Smooth muscle cell (in vitro differentiated cells): ENCODE measurements around the gene PLAGL1. TPM values are rescaled to one million over a fixed set of nuclear protein-coding genes. Genes with fewer than 3 reads are reported as not detected.
"Not testable (repeated sequence)": the region's sequence is repeated elsewhere in the genome, so short reads cannot be mapped to it uniquely, and the experiment has no call there.

ENCODE experiments used
- DNase-seq: peaks from one replicate; lab custom pipeline; 2025; ENCODE audit not compliant: unreplicated experiment; lab: John Stamatoyannopoulos, UW
- H2AFZ ChIP-seq: fragments of 200-600 bp; sonication (generic); 2 replicates; pipeline ENCODE4 v1.6.0; 2016; ENCODE audit warnings: antibody characterized with exemption, low read depth, mild to moderate bottlenecking
- H3F3A ChIP-seq: fragments of 200-600 bp; sonication (generic); 2 replicates; pipeline ENCODE4 v1.6.0; 2017; ENCODE audit warnings: antibody characterized with exemption, low read depth
- H3K27ac ChIP-seq: fragments of 200-600 bp; sonication (generic); 2 replicates; pipeline ENCODE4 v1.5.1; 2016; ENCODE audit warnings: low read depth, mild to moderate bottlenecking
- H3K27me3 ChIP-seq: fragments of 200-600 bp; sonication (generic); 2 replicates; pipeline ENCODE4 v1.6.1; 2016; ENCODE audit warnings: low read depth, mild to moderate bottlenecking
- H3K36me3 ChIP-seq: fragments of 200-600 bp; sonication (generic); 2 replicates; pipeline ENCODE4 v1.5.1; 2016; ENCODE audit warnings: low read depth
- H3K4me1 ChIP-seq: fragments of 200-600 bp; sonication (generic); 2 replicates; pipeline ENCODE4 v1.5.1; 2016; ENCODE audit warnings: low read depth
- H3K4me2 ChIP-seq: fragments of 200-600 bp; sonication (generic); 2 replicates; pipeline ENCODE4 v1.6.0; 2016; ENCODE audit warnings: mild to moderate bottlenecking
- H3K4me3 ChIP-seq: fragments of 200-600 bp; sonication (generic); 2 replicates; pipeline ENCODE4 v1.5.1; 2016; ENCODE audit warnings: mild to moderate bottlenecking
- H3K79me2 ChIP-seq: fragments of 200-600 bp; sonication (generic); 2 replicates; pipeline ENCODE4 v1.6.0; 2016; ENCODE audit warnings: low read depth, mild to moderate bottlenecking
- H3K9ac ChIP-seq: fragments of 200-600 bp; sonication (generic); 2 replicates; pipeline ENCODE4 v1.6.0; 2016; ENCODE audit warnings: low read depth
- H3K9me3 ChIP-seq: fragments of 200-600 bp; sonication (generic); replicated peaks from 2 replicates; pipeline ENCODE4 v1.5.1; 2016; ENCODE audit warnings: low read depth
- H4K20me1 ChIP-seq: fragments of 200-600 bp; sonication (generic); 2 replicates; pipeline ENCODE4 v1.6.0; 2016; ENCODE audit warnings: low read depth
- CTCF ChIP-seq: fragments of 200-600 bp; sonication (generic); IDR thresholded peaks from 2 replicates; pipeline ENCODE4 v1.5.1; 2017; ENCODE audit warnings: borderline replicate concordance, mild to moderate bottlenecking, antibody characterized with exemption; ENCODE audit not compliant: insufficient read depth, poor library complexity, severe bottlenecking
- WGBS: methylation state at CpG from one replicate; pipeline ENCODE4 v1.1.7; 2016; ENCODE audit warnings: low lambda C conversion rate; 5-methylcytosine and 5-hydroxymethylcytosine counted together
- polyA plus RNA-seq: library from polyadenylated mRNA; unstranded; fragments of >200 nt; fragmentation: Nextera tagmentation; extraction: Ambion mirVana; gene quantifications from 2 replicates; pipeline ENCODE4 v1.2.1, GENCODE V29; 2016
- total RNA-seq: library from RNA; depleted of rRNA; stranded (reverse); fragments of >200 nt; gene quantifications from 2 replicates; pipeline ENCODE4 v1.2.3, GENCODE V29; 2014

Gene PLAGL1
- total and polyA plus RNA-seq, 2 experiments from 2014 or later, result 99.7 to 130 TPM

- no peaks in the 10 kb centered on the region for H3K27me3 ChIP-seq
- H3K9me3 ChIP-seq, result no peaks in the 10 kb centered on the region
- DNase-seq, result no peak
- no peaks in the 10 kb centered on the region for H3K79me2 ChIP-seq
- H3K4me1 ChIP-seq, result no peaks in the 10 kb centered on the region
- no peak overlapping the region for H2AFZ ChIP-seq
- H3F3A ChIP-seq, result no peaks in the 10 kb centered on the region
- no peak for TF ChIP-seq CTCF
- no peak overlapping the region for H3K4me3 ChIP-seq
- no peaks in the 10 kb centered on the region for H3K36me3 ChIP-seq
- no peak overlapping the region for H3K4me2 ChIP-seq
- H3K27ac ChIP-seq, result no peak overlapping the region
- H3K9ac ChIP-seq, result no peak overlapping the region
- H4K20me1 ChIP-seq, result no peaks in the 10 kb centered on the region
These were observed 44.4 kb upstream of the PLAGL1 start for GRCh38 chr6:144052488-144052887.

- H3K4me3 ChIP-seq, result no peak overlapping the region
- H3K79me2 ChIP-seq, result no peaks in the 10 kb centered on the region
- H3K4me1 ChIP-seq, result no peaks in the 10 kb centered on the region
- no peak overlapping the region for H2AFZ ChIP-seq
- H3K27ac ChIP-seq, result no peak overlapping the region
- H3K27me3 ChIP-seq, result no peaks in the 10 kb centered on the region
- H3K9ac ChIP-seq, result no peak overlapping the region
- H3K9me3 ChIP-seq, result no peaks in the 10 kb centered on the region
- 76% methylated on average over 1 of the region's 1 CpG for WGBS
- H3K4me2 ChIP-seq, result no peak overlapping the region
- H4K20me1 ChIP-seq, result no peaks in the 10 kb centered on the region
- no peaks in the 10 kb centered on the region for H3F3A ChIP-seq
- no peak for TF ChIP-seq CTCF
- H3K36me3 ChIP-seq, result no peaks in the 10 kb centered on the region
- no peak for DNase-seq
These were observed 41.3 kb upstream of the PLAGL1 start for GRCh38 chr6:144049386-144049785.

- Histone ChIP-seq H3K27me3 (no peaks in the 10 kb centered on the region), H3F3A (no peaks in the 10 kb centered on the region), H3K4me3 (no peak overlapping the region), H3K79me2 (no peaks in the 10 kb centered on the region), H3K9ac (no peak overlapping the region), H3K27ac (no peak overlapping the region), H2AFZ (no peak overlapping the region), H4K20me1 (no peaks in the 10 kb centered on the region), H3K4me1 (no peaks in the 10 kb centered on the region), H3K9me3 (no peaks in the 10 kb centered on the region), H3K36me3 (no peaks in the 10 kb centered on the region), H3K4me2 (no peak overlapping the region)
- WGBS, result 76% methylated on average over 1 of the region's 1 CpG
- no peak for DNase-seq
- no peak for TF ChIP-seq CTCF
These were observed 39.6 kb upstream of the PLAGL1 start for GRCh38 chr6:144047688-144048087.

GRCh38 chr6:144046672-144047071 is 38.6 kb upstream of the PLAGL1 start:
- H3K9ac ChIP-seq, DNase-seq, H4K20me1 ChIP-seq, H3K79me2 ChIP-seq, H3K9me3 ChIP-seq, H3K4me2 ChIP-seq, H3K27ac ChIP-seq, H2AFZ ChIP-seq, H3F3A ChIP-seq, H3K4me1 ChIP-seq, H3K36me3 ChIP-seq, H3K27me3 ChIP-seq, H3K4me3 ChIP-seq: not testable (repeated sequence)
- WGBS, result 89% methylated on average over 8 of the region's 8 CpGs

- H3K9me3 ChIP-seq, H3K4me2 ChIP-seq, DNase-seq, H3K79me2 ChIP-seq, H3K9ac ChIP-seq, H3K27ac ChIP-seq, H3K36me3 ChIP-seq, H3K27me3 ChIP-seq, H4K20me1 ChIP-seq, H3F3A ChIP-seq, H3K4me1 ChIP-seq, H3K4me3 ChIP-seq, H2AFZ ChIP-seq: not testable (repeated sequence)
- 83% methylated on average over 2 of the region's 2 CpGs for WGBS
These were observed 36.9 kb upstream of the PLAGL1 start for GRCh38 chr6:144044989-144045388.
